ENCODE measurements around the gene COL4A2.

GRCh38 chr13:110472904-110473563 is 165.9 kb downstream of the COL4A2 start:
- TF ChIP-seq CTCF (IDR thresholded peaks at IDR 0.05) (no peak), MAX (IDR thresholded peaks at IDR 0.05) (no peak), RAD21 (conservative IDR thresholded peaks at IDR 0.05 in 1 of 2, IDR thresholded peaks at IDR 0.05 in 1 of 2) (no peak), BHLHE40 (IDR thresholded peaks at IDR 0.05; ENCODE audit: low read depth, low read length) (no peak), HOXB5 (CRISPR knock-in tag; IDR thresholded peaks at IDR 0.05) (no peak), POLR2A (IDR thresholded peaks at IDR 0.05; ENCODE audit: low read length) (no peak), SMC3 (IDR thresholded peaks at IDR 0.05) (no peak), KDM1A (IDR thresholded peaks at IDR 0.05; ENCODE audit: low read depth) (no peak), REST (IDR thresholded peaks at IDR 0.05) (no peak), EP300 (IDR thresholded peaks at IDR 0.05) (no peak), RNF2 (IDR thresholded peaks at IDR 0.05; ENCODE audit: borderline replicate concordance, low read depth) (no peak), RFX5 (IDR thresholded peaks at IDR 0.05) (no peak), ZNF302 (CRISPR knock-in tag; IDR thresholded peaks at IDR 0.05) (no peak)
